ENCODE data around the gene ITGA3.
"Not testable (repeated sequence)": the region's sequence is repeated elsewhere in the genome, so short reads cannot be mapped to it uniquely, and the experiment has no call there.

ITGA3 gene

GRCh38 chr17:50060951-50061712 is 5.2 kb downstream of the ITGA3 start:
- ATAC-seq (ENCODE audit: low read depth) (peak; percentile 30), DNase-seq (ENCODE audit: low spot score) (peak; percentile 96)
- H3K27me3 ChIP-seq (ENCODE audit: insufficient read depth, poor library complexity, severe bottlenecking) = no peaks in the 10 kb centered on the region
- H3K27ac ChIP-seq (ENCODE audit: poor library complexity, severe bottlenecking) = peak overlapping the region; percentile 100
- H3K4me3 ChIP-seq (ENCODE audit: severe bottlenecking) = peak overlapping the region; percentile 5
- peaks cover 58% of the 10 kb centered on the region for H3K4me1 ChIP-seq (ENCODE audit: insufficient read depth, poor library complexity, severe bottlenecking)
- H3K36me3 ChIP-seq (ENCODE audit: low read depth) = peaks cover 90% of the 10 kb centered on the region
- TF ChIP-seq CTCF (IDR thresholded peaks at IDR 0.05; ENCODE audit: poor library complexity, severe bottlenecking) = no peak
- H3K9me3 ChIP-seq (ENCODE audit: severe bottlenecking) = no peaks in the 10 kb centered on the region

- H3K4me3 ChIP-seq (ENCODE audit: severe bottlenecking) = peak overlapping the region; percentile 5
- ATAC-seq (ENCODE audit: low read depth); H3K27me3 ChIP-seq (ENCODE audit: insufficient read depth, poor library complexity, severe bottlenecking); DNase-seq (ENCODE audit: low spot score); H3K9me3 ChIP-seq (ENCODE audit: severe bottlenecking): not testable (repeated sequence)
- peaks cover 90% of the 10 kb centered on the region for H3K36me3 ChIP-seq (ENCODE audit: low read depth)
- H3K27ac ChIP-seq (ENCODE audit: poor library complexity, severe bottlenecking) = peak overlapping the region; percentile 100
- peaks cover 58% of the 10 kb centered on the region for H3K4me1 ChIP-seq (ENCODE audit: insufficient read depth, poor library complexity, severe bottlenecking)
Observed at GRCh38 chr17:50061713-50062045, 5.8 kb downstream of the ITGA3 start.

GRCh38 chr17:50062293-50063243 is 6.7 kb downstream of the ITGA3 start:
- ATAC-seq (ENCODE audit: low read depth) = peak; percentile 65
- Histone ChIP-seq H3K27me3 (ENCODE audit: insufficient read depth, poor library complexity, severe bottlenecking) (no peaks in the 10 kb centered on the region), H3K27ac (ENCODE audit: poor library complexity, severe bottlenecking) (peak overlapping the region; percentile 100), H3K36me3 (ENCODE audit: low read depth) (peaks cover 90% of the 10 kb centered on the region), H3K9me3 (ENCODE audit: severe bottlenecking) (no peaks in the 10 kb centered on the region), H3K4me3 (ENCODE audit: severe bottlenecking) (peak overlapping the region; percentile 2), H3K4me1 (ENCODE audit: insufficient read depth, poor library complexity, severe bottlenecking) (peaks cover 58% of the 10 kb centered on the region)
- peak; percentile 100 for DNase-seq (ENCODE audit: low spot score)
- no peak for TF ChIP-seq CTCF (IDR thresholded peaks at IDR 0.05; ENCODE audit: poor library complexity, severe bottlenecking)

- TF ChIP-seq CTCF (IDR thresholded peaks at IDR 0.05; ENCODE audit: poor library complexity, severe bottlenecking) = no peak
- DNase-seq (ENCODE audit: low spot score) (peak; percentile 72), ATAC-seq (ENCODE audit: low read depth) (no peak)
- Histone ChIP-seq H3K4me3 (ENCODE audit: severe bottlenecking) (no peak overlapping the region), H3K27me3 (ENCODE audit: insufficient read depth, poor library complexity, severe bottlenecking) (no peaks in the 10 kb centered on the region), H3K36me3 (ENCODE audit: low read depth) (peaks cover 90% of the 10 kb centered on the region), H3K9me3 (ENCODE audit: severe bottlenecking) (no peaks in the 10 kb centered on the region), H3K4me1 (ENCODE audit: insufficient read depth, poor library complexity, severe bottlenecking) (peaks cover 58% of the 10 kb centered on the region), H3K27ac (ENCODE audit: poor library complexity, severe bottlenecking) (peak overlapping the region; percentile 100)
Observed at GRCh38 chr17:50063561-50064252, 7.8 kb downstream of the ITGA3 start.
